Measurements from ENCODE around the gene SH2B2. TPM values are rescaled to one million over a fixed set of nuclear protein-coding genes. Genes with fewer than 3 reads are reported as not detected.

SH2B2 gene
- total and polyA plus RNA-seq, 3 donors from 2014 or later: 4.6 to 26.6 (median 22.8) TPM

DNA sequence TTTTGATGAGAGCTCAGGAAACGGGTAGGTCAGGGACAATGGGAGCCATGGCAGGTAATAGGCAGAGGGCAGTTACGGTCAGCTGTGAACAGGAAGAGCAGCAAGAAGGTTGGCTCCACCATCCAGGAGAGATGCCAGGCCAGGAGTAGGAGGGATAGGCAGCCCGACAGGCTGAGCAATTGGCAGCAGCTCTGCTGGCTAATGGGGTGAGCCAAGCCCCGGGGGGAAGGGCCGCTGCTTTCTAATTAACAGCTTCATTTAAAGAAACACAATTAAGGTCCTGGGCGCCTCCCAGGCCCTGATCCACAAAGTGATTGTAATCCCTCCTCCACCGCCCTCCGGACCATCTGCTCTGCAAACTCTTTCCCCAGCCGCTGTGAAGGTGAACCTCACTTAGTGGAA lies 23.7 kb downstream of the SH2B2 start:
- DNase-seq: no peak
- Histone ChIP-seq H3K9me3 (no peaks in the 10 kb centered on the region), H3K27ac (no peak overlapping the region), H3K4me1 (no peaks in the 10 kb centered on the region), H3K27me3 (no peaks in the 10 kb centered on the region), H3K36me3 (ENCODE audit: low read depth, missing control alignments) (no peaks in the 10 kb centered on the region), H3K4me3 (no peak overlapping the region)
- no peak for TF ChIP-seq POLR2A (IDR thresholded peaks at IDR 0.05)
- TF ChIP-seq, protein P1, sequence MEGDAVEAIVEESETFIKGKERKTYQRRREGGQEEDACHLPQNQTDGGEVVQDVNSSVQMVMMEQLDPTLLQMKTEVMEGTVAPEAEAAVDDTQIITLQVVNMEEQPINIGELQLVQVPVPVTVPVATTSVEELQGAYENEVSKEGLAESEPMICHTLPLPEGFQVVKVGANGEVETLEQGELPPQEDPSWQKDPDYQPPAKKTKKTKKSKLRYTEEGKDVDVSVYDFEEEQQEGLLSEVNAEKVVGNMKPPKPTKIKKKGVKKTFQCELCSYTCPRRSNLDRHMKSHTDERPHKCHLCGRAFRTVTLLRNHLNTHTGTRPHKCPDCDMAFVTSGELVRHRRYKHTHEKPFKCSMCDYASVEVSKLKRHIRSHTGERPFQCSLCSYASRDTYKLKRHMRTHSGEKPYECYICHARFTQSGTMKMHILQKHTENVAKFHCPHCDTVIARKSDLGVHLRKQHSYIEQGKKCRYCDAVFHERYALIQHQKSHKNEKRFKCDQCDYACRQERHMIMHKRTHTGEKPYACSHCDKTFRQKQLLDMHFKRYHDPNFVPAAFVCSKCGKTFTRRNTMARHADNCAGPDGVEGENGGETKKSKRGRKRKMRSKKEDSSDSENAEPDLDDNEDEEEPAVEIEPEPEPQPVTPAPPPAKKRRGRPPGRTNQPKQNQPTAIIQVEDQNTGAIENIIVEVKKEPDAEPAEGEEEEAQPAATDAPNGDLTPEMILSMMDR (IDR thresholded peaks at IDR 0.05): no peak
- WGBS, 2 donors: 86 to 88% methylated on average over 8 to 9 of the region's 9 CpGs
- intact Hi-C loops (cut with DNase I; ENCODE audit: low total_unique reads): no loop called here

DNA sequence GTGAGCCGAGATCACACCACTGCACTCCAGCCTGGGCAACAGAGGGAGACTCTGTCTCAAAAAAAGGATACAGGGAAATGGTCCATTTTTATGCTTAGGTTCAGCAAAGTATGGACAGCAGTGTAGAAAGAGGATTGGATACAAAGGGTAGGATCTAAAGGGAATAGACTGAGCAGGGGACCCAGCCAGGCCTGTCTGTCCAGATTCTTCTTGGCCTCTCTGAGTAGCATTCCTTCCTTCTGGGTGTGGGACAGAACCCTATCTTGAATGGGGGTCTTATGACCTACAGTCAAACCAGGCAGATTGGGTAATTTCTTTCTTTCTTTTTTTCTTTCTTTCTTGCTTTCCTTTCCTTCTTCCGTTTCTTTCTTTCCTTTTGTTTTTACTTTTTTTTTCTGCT lies 25.6 kb downstream of the SH2B2 start:
- H3K27me3 ChIP-seq: no peaks in the 10 kb centered on the region
- H3K36me3 ChIP-seq (ENCODE audit: low read depth, missing control alignments): no peaks in the 10 kb centered on the region
- WGBS, 2 donors: 89 to 96% methylated on average over 2 of the region's 2 CpGs
- no peaks in the 10 kb centered on the region for H3K9me3 ChIP-seq
- intact Hi-C loops (cut with DNase I; ENCODE audit: low total_unique reads): no loop called here
- DNase-seq: no peak
- TF ChIP-seq, protein P1 (IDR thresholded peaks at IDR 0.05): no peak
- TF ChIP-seq POLR2A (IDR thresholded peaks at IDR 0.05): no peak
- no peak overlapping the region for H3K27ac ChIP-seq
- H3K4me1 ChIP-seq: no peaks in the 10 kb centered on the region
- H3K4me3 ChIP-seq: no peak overlapping the region

DNA sequence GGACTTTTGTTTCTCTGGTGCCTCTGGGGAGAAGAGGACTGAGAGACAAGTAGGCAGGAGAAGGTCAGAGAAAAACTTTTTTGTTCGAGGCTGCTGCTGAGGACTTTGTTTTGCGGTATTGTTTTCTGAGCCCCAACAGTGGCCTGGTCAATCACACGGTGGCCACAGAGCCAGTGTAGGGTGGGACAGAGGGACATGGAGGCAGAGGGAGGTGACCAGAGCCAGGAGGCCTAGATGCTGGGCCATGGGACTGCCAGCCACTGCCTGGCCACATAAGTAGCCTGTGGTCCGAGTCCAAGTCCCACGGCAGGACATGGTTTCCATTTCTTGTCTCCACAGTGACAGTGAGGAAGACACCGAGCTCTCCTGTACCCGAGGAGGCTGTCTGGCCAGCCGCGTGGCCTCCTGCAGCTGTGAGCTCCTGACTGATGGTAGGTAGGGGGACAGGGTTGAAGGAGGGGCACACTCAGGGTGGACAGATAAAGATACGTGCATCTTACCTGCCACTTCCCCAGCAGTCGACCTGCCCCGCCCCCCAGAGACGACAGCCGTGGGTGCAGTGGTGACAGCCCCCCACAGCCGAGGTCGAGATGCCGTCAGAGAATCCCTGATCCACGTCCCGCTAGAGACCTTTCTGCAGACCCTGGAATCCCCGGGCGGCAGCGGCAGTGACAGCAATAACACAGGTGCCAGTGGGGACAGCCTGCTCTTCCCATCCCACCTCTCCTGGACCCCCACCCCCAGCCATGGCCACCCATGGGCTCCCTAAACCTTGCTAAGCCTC lies 27.5 kb downstream of the SH2B2 start:
- Histone ChIP-seq H3K27me3 (no peaks in the 10 kb centered on the region), H3K36me3 (ENCODE audit: low read depth, missing control alignments) (no peaks in the 10 kb centered on the region), H3K4me1 (no peaks in the 10 kb centered on the region), H3K27ac (no peak overlapping the region), H3K9me3 (no peaks in the 10 kb centered on the region), H3K4me3 (no peak overlapping the region)
- TF ChIP-seq, protein P1 (IDR thresholded peaks at IDR 0.05): no peak
- no peak for TF ChIP-seq POLR2A (IDR thresholded peaks at IDR 0.05)
- WGBS, 2 donors: 85 to 92% methylated on average over 4 to 22 of the region's 22 CpGs
- DNase-seq: no peak
- intact Hi-C loops (cut with DNase I; ENCODE audit: low total_unique reads): no loop called here

DNA sequence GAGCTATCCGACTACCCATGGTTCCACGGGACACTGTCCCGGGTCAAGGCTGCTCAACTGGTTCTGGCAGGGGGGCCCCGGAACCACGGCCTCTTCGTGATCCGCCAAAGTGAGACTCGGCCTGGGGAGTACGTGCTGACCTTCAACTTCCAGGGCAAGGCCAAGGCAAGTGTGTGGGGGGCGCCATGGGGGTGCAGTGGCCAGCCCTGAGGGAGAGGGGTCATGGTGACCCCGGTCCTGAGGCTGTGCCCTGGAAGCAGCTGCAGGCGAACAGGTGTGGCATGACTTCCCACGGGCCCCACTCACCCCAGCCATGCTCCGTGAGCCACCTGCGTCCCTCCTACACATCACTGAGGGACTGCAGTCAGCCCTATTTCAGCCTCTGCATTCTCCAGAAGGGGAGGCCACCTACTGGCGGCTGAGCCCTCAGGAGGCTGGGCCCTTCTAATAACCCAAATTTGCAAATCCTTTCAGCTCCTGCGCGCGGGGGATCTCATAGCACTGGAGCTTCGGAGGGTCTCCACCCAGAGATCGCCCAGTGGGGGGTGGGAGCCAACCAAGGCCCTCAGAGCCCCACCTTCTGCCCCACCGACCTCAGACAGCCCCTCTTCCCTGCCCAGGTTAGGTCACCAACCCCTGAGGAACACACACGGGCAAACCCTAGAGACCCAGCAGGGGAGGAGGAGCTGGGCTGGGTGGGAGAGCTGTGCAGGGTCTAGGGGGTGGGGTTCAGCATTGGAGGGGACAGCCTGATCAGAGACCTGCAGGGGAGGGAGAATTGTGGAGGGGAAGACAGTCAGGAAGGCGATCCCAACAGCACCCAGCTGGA lies 30.8 kb downstream of the SH2B2 start:
- H3K27ac ChIP-seq: no peak overlapping the region
- intact Hi-C loops (cut with DNase I; ENCODE audit: low total_unique reads): no loop called here
- 62 to 75% methylated on average over 20 to 24 of the region's 24 CpGs for WGBS, 2 donors
- DNase-seq: no peak
- no peaks in the 10 kb centered on the region for H3K27me3 ChIP-seq
- H3K4me3 ChIP-seq: no peak overlapping the region
- no peaks in the 10 kb centered on the region for H3K9me3 ChIP-seq
- H3K4me1 ChIP-seq: no peaks in the 10 kb centered on the region
- TF ChIP-seq POLR2A (IDR thresholded peaks at IDR 0.05): no peak
- TF ChIP-seq, protein P1 (IDR thresholded peaks at IDR 0.05): no peak
- H3K36me3 ChIP-seq (ENCODE audit: low read depth, missing control alignments): no peaks in the 10 kb centered on the region
